Epithelial cell of esophagus (primary cell): ENCODE data around the gene PLAC8.
"Not testable (repeated sequence)": the region's sequence is repeated elsewhere in the genome, so short reads cannot be mapped to it uniquely, and the experiment has no call there.

Source experiments
- DNase-seq: peaks from one replicate; pipeline ENCODE4 v3.0.0; 2010; ENCODE audit warnings: low read depth
- H3K4me3 ChIP-seq: 2 replicates; pipeline ENCODE4 v1.5.1; 2011; ENCODE audit warnings: mild to moderate bottlenecking, low read length, control low read depth
- TF ChIP-seq, protein P1 (sequence below): IDR thresholded peaks from 2 replicates; pipeline ENCODE4 v1.5.1; 2011; ENCODE audit warnings: low read depth, mild to moderate bottlenecking, low read length, control low read depth, inconsistent platforms; ENCODE audit not compliant: insufficient read depth; ENCODE audit errors: missing control alignments

PLAC8 gene

GRCh38 chr4:83108101-83108861 lies 6.2 kb downstream of the PLAC8 start:
- no peak overlapping the region for H3K4me3 ChIP-seq
- DNase-seq: no peak
- TF ChIP-seq, protein P1, sequence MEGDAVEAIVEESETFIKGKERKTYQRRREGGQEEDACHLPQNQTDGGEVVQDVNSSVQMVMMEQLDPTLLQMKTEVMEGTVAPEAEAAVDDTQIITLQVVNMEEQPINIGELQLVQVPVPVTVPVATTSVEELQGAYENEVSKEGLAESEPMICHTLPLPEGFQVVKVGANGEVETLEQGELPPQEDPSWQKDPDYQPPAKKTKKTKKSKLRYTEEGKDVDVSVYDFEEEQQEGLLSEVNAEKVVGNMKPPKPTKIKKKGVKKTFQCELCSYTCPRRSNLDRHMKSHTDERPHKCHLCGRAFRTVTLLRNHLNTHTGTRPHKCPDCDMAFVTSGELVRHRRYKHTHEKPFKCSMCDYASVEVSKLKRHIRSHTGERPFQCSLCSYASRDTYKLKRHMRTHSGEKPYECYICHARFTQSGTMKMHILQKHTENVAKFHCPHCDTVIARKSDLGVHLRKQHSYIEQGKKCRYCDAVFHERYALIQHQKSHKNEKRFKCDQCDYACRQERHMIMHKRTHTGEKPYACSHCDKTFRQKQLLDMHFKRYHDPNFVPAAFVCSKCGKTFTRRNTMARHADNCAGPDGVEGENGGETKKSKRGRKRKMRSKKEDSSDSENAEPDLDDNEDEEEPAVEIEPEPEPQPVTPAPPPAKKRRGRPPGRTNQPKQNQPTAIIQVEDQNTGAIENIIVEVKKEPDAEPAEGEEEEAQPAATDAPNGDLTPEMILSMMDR: no peak

GRCh38 chr4:83107631-83108030 lies 6.9 kb downstream of the PLAC8 start:
- DNase-seq: no peak
- no peak overlapping the region for H3K4me3 ChIP-seq
- TF ChIP-seq, protein P1: no peak

- H3K4me3 ChIP-seq: no peak overlapping the region
- TF ChIP-seq, protein P1: no peak
- no peak for DNase-seq
Observed at GRCh38 chr4:83104991-83105390, 9.5 kb downstream of the PLAC8 start.

- TF ChIP-seq, protein P1: no peak
- no peak overlapping the region for H3K4me3 ChIP-seq
- no peak for DNase-seq
Observed at GRCh38 chr4:83096397-83096796, 18.1 kb downstream of the PLAC8 start.

DNA sequence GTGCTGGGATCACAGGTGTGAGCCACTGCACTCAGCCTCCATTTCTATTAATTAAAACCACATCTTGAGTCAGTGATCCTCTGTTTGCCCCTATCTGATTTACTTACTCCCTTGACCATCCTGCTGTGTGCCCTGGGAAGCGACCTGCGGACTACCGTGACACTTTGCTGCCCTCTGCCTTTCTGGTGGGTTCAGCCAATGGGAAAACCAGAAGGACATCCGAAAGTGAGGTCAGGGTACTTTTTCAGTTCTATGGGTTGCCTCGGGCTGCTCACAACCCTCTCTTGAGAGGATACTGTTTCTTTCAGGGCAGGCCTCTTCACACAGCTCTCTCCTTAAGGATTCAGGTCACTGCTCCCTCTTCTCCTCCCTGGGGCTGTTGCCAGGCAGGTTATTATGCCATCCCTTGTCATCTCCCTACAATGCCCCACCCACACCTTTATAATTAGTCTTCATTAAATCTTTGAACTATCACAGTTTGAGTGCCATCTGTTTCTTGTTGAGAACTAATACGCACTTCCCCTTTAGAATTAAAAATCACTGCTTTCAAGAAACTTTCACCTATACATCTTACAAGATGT lies 21.4 kb downstream of the PLAC8 start:
- TF ChIP-seq, protein P1: no peak
- DNase-seq: peak; percentile 72
- no peak overlapping the region for H3K4me3 ChIP-seq

DNA sequence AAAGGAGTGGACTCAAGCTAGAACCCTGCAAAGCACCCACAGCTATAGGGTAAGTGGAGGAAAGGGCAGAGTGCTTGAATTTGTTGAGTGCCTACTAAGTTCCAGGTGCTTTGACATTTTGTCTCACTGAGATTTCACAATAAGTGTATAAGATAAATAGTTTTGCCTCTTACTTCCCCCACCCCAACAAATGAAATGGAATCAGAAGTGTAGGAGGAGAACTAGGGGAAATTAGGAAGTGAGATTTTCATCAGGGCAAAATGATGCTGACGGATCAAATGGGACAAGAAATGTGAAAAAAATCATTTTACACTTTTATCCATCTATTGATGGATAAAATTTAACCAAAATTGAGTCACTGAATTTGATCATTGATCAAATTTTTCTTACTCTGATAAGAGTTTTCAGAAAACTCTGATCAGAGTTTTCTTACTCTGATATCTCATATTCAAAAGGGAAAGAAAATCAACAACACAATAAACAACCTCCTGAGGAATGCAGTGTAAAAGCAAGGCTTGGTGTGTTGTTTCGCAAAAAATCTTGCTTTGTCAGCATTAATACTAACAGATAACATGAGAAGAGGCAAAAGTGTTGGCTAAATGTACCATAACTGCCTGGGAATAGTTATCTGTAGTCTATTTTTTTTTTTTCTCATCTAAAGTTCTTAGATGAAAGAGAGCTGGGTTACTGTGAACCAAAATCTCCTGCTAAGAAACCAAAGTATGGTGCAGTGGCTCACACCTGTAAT lies 24.9 kb downstream of the PLAC8 start:
- DNase-seq: no peak
- no peak overlapping the region for H3K4me3 ChIP-seq
- TF ChIP-seq, protein P1: no peak

GRCh38 chr4:83084956-83085355 lies 29.6 kb downstream of the PLAC8 start:
- not testable (repeated sequence) for DNase-seq

More at GRCh38 chr4:83084956-83085355, 29.6 kb downstream of the PLAC8 start:
- not testable (repeated sequence) for H3K4me3 ChIP-seq
